MCF 10A (cell line): ENCODE results near the gene DKKL1. TPM values are rescaled to one million over a fixed set of nuclear protein-coding genes. Genes with fewer than 3 reads are reported as not detected.

ENCODE experiments used
- BruUV-seq: library from RNA; stranded (reverse); fragments of 400-500 nt; replicated peaks from 2 replicates; lab custom pipeline; 2021; lab: Mats Ljungman, UMichigan
- CTCF ChIA-PET: fragments of 300-600 bp; sonication (Branson Sonifier 250); formaldehyde crosslinking; extraction: SDS; loops from one replicate; lab custom pipeline; 2021; ENCODE audit warnings: antibody characterized with exemption, inconsistent platforms; lab: Yijun Ruan, JAX
- POLR2A ChIA-PET: fragments of 300-600, 350-650 bp; sonication (Branson Sonifier 250); formaldehyde crosslinking; extraction: SDS; loops from one replicate; lab custom pipeline; 2020; ENCODE audit warnings: antibody characterized with exemption, inconsistent platforms; lab: Yijun Ruan, JAX
- DNase-seq: peaks from one replicate; pipeline ENCODE4 v3.0.0-alpha.2; 2018; ENCODE audit not compliant: unreplicated experiment
- H3K27ac Mint-ChIP-seq: one replicate; pipeline ENCODE4 v1.8.0; 2022; ENCODE audit warnings: mild to moderate bottlenecking, low read depth, mixed read lengths; ENCODE audit not compliant: unreplicated experiment
- H3K27me3 Mint-ChIP-seq: one replicate; pipeline ENCODE4 v1.8.0; 2022; ENCODE audit warnings: mixed read lengths; ENCODE audit not compliant: insufficient read depth, unreplicated experiment
- H3K36me3 Mint-ChIP-seq: one replicate; pipeline ENCODE4 v1.8.0; 2022; ENCODE audit warnings: mild to moderate bottlenecking, moderate library complexity, mixed read lengths; ENCODE audit not compliant: insufficient read depth, unreplicated experiment
- H3K4me1 Mint-ChIP-seq: one replicate; pipeline ENCODE4 v1.8.0; 2022; ENCODE audit warnings: mixed read lengths; ENCODE audit not compliant: insufficient read depth, unreplicated experiment
- H3K4me3 Mint-ChIP-seq: one replicate; pipeline ENCODE4 v1.8.0; 2022; ENCODE audit warnings: mild to moderate bottlenecking, moderate library complexity, mixed read lengths; ENCODE audit not compliant: unreplicated experiment
- H3K9me3 Mint-ChIP-seq: one replicate; pipeline ENCODE4 v1.8.0; 2022; ENCODE audit warnings: mixed read lengths; ENCODE audit not compliant: unreplicated experiment
- intact Hi-C: fragments of 100-400 bp; cut with micrococcal nuclease; formaldehyde crosslinking; loops from 2 replicates; pipeline ENCODE4 v1.14.1; 2022
- total RNA-seq: library from RNA; stranded (reverse); gene quantifications from 2 replicates; pipeline ENCODE4 v1.2.3, GENCODE V29; 2022
- TF ChIP-seq, protein P1 (sequence below): fragments of 200-600 bp; IDR thresholded peaks from one replicate; pipeline ENCODE4 v1.8.0; 2022; ENCODE audit warnings: antibody characterized with exemption, mild to moderate bottlenecking; ENCODE audit not compliant: unreplicated experiment

DKKL1 gene
- total RNA-seq, 1 experiment from 2014 or later: not detected

- intact Hi-C loops: no loop called here
- peaks cover 52% of the 10 kb centered on the region for H3K27me3 Mint-ChIP-seq
- H3K36me3 Mint-ChIP-seq: no peaks in the 10 kb centered on the region
- no peak overlapping the region for H3K4me3 Mint-ChIP-seq
- POLR2A ChIA-PET: no interaction called here
- TF ChIP-seq, protein P1, sequence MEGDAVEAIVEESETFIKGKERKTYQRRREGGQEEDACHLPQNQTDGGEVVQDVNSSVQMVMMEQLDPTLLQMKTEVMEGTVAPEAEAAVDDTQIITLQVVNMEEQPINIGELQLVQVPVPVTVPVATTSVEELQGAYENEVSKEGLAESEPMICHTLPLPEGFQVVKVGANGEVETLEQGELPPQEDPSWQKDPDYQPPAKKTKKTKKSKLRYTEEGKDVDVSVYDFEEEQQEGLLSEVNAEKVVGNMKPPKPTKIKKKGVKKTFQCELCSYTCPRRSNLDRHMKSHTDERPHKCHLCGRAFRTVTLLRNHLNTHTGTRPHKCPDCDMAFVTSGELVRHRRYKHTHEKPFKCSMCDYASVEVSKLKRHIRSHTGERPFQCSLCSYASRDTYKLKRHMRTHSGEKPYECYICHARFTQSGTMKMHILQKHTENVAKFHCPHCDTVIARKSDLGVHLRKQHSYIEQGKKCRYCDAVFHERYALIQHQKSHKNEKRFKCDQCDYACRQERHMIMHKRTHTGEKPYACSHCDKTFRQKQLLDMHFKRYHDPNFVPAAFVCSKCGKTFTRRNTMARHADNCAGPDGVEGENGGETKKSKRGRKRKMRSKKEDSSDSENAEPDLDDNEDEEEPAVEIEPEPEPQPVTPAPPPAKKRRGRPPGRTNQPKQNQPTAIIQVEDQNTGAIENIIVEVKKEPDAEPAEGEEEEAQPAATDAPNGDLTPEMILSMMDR: no peak
- CTCF ChIA-PET: interaction anchor here (0.6 to 1.5 kb wide), 2 partner anchors 10 to 29 kb away, joined by 3 read pairs; no protein-coding TSS in a partner anchor
- no TSS peak for BruUV-seq
- no peak for DNase-seq
- no peak overlapping the region for H3K27ac Mint-ChIP-seq
- no peaks in the 10 kb centered on the region for H3K9me3 Mint-ChIP-seq
- peaks cover 16% of the 10 kb centered on the region for H3K4me1 Mint-ChIP-seq
Observed at GRCh38 chr19:49417088-49417487, 53.4 kb downstream of the DKKL1 start.

- H3K4me1 Mint-ChIP-seq: peaks cover 18% of the 10 kb centered on the region
- no TSS peak for BruUV-seq
- DNase-seq: no peak
- peaks cover 66% of the 10 kb centered on the region for H3K27me3 Mint-ChIP-seq
- ChIA-PET CTCF (interaction anchor here (0.5 to 0.9 kb wide), 5 partner anchors 25 to 807 kb away, joined by 3 read pairs; no protein-coding TSS in a partner anchor), POLR2A (no interaction called here)
- no peak overlapping the region for H3K4me3 Mint-ChIP-seq
- no peak overlapping the region for H3K27ac Mint-ChIP-seq
- TF ChIP-seq, protein P1: no peak
- intact Hi-C loops: no loop called here
- H3K9me3 Mint-ChIP-seq: no peaks in the 10 kb centered on the region
- H3K36me3 Mint-ChIP-seq: no peaks in the 10 kb centered on the region
Observed at GRCh38 chr19:49418511-49418910, 54.8 kb downstream of the DKKL1 start.

- CTCF ChIA-PET: interaction anchor here (0.6 to 0.9 kb wide), 3 partner anchors 25 to 194 kb away, joined by 3 read pairs; no protein-coding TSS in a partner anchor
- TF ChIP-seq, protein P1: no peak
Observed at GRCh38 chr19:49419173-49419572, 55.5 kb downstream of the DKKL1 start.

DNA sequence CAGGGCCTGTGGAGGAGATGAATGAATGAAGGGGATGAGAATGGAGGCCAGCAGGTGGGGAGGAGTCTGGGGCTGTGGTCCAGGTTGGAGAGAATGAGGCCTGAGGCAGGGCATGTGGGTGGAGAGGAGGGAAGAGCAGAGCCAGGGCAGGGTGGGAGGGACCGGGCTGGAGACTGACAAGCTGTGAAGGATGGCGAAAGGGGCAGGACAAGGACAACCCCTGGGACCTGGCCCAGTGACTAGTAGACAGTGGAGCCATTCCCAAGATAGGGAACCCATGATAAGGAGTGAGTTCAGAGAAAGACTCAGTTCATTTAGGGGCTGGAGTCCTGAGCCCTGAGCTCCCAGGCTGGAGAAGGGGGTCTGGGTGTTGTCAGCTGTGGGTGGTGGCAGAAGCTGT, 56.5 kb downstream of the DKKL1 start:
- no peaks in the 10 kb centered on the region for H3K9me3 Mint-ChIP-seq
- CTCF ChIA-PET: no interaction called here
- BruUV-seq: no TSS peak
- POLR2A ChIA-PET: interaction anchor here (1.1 kb wide), 1 partner anchor 29 kb away, joined by 4 read pairs; no protein-coding TSS in a partner anchor
- no peaks in the 10 kb centered on the region for H3K36me3 Mint-ChIP-seq
- TF ChIP-seq, protein P1: no peak
- intact Hi-C loops: no loop called here
- no peak overlapping the region for H3K27ac Mint-ChIP-seq
- no peak for DNase-seq
- no peak overlapping the region for H3K4me3 Mint-ChIP-seq
- peaks cover 84% of the 10 kb centered on the region for H3K27me3 Mint-ChIP-seq
- H3K4me1 Mint-ChIP-seq: peaks cover 22% of the 10 kb centered on the region

More at GRCh38 chr19:49419173-49419572, 55.5 kb downstream of the DKKL1 start:
- POLR2A ChIA-PET: no interaction called here
- Mint-ChIP-seq H3K9me3 (no peaks in the 10 kb centered on the region), H3K4me1 (peaks cover 22% of the 10 kb centered on the region), H3K36me3 (no peaks in the 10 kb centered on the region), H3K27ac (no peak overlapping the region), H3K4me3 (no peak overlapping the region), H3K27me3 (peaks cover 73% of the 10 kb centered on the region)
- intact Hi-C loops: no loop called here
- no TSS peak for BruUV-seq
- DNase-seq: no peak
